ENCODE data around the gene ZCCHC8.
A peak's percentile ranks its signal among the peaks of the same experiment; 100 is the strongest.
"Not testable (repeated sequence)": the region's sequence is repeated elsewhere in the genome, so short reads cannot be mapped to it uniquely, and the experiment has no call there.

The ZCCHC8 gene

DNA sequence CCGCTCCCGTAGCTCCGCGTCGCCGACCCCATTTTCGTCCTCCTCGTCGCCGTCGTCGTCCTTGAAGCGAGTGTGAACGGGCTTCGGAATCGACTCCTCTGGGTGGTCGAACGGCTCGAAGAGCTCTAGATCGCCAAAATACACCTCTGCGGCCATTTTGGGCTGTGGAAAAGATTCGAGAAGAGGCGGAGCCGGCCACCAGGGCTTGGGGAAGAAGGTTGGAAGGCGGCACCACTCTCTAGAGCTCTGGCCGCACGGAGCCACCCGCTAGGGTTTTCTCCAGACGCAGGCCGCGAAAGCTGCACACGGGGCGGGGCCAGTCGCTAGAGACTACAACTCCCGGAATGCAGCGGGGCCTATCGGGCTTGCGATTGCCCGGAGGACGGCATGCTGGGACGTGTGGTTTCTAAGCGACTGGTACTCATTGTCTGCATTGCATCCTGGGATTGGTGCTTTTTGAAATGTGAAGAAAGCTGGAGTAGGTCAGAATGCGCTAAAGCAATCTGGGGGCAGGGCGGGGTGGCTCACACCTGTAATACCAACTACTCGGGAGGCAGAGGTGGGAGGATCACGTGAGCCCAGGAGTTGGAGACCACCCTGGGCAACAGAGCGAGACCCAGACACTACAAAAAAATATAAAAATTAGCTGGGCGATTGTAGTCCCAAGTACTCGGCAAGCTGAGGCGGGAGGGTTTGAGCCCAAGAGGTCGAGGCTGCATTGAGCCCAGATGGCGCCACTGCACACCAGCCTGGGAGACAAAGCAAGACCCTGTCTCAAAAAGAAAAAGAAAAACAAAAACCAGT is at the start of gene ZCCHC8:
Gene ZCCHC8, minus strand, starts transcription at position 248 of the 804 bp plus-strand sequence. Its CDS starts 92 bp downstream, at position 156.
- DNase-seq: peak; percentile 94 to 98

DNA sequence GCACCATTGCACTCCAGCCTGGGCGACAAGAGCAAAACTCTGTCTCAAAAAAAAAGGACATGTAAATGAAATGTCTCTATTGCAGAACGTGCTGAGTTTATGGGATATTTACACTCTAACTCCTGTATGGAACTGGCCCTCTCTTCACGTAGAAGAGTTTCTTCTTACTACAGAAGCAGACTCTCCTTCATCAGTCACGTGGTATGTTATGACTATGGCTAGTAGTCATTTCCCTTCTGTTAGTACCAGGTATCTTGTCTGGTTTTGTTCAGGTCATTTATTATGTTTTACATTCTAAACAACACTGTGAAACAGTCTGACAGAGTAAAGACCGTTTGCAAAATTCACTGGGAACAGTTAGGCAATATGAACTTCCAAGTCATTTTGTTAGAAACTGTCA is 46.6 kb upstream of the ZCCHC8 start:
- DNase-seq: no peak

- DNase-seq: no peak
These were observed 45.1 kb upstream of the ZCCHC8 start for GRCh38 chr12:122545855-122546254.

DNA sequence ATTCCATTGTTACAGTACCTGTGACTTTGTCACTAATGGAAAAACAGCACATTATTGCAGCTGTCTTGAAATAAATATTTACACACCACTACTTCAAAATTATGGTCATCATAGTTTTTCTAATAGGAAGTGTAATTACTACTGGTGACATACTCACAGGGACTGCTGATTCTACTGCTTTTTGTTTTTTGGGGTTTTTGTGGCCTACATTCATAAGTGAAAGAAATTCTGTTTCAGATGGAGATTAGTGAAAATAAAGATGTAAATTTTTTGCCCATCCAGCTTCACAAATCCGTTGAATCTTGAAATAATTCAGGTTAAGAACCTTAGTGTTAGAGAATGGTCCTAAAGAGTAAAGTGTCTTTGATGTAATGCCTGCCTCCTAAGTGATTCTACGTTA is 43.8 kb upstream of the ZCCHC8 start:
- DNase-seq: no peak

GRCh38 chr12:122538496-122538895 is 37.8 kb upstream of the ZCCHC8 start:
- no peak for DNase-seq

DNA sequence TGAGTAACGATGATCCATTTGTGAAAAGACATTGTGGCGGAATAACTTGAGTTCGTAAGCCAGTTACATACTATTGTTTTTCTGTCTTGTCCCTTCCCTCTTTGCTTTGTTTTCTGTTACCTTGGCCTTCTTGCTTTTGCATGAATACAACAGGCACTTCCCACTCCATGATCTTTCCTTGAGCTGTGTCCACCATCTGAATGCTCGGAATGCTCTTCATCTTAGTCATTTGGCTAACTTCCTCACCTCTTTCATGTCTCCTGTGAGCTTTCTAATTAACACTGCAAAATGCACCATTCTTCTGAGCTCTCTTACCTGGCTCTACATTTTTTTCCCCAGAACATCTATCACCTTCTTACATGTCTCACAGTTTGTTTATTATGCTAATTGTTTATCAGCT is 36.3 kb upstream of the ZCCHC8 start:
- DNase-seq: no peak

GRCh38 chr12:122533856-122534255 is 33.1 kb upstream of the ZCCHC8 start:
- no peak for DNase-seq

DNA sequence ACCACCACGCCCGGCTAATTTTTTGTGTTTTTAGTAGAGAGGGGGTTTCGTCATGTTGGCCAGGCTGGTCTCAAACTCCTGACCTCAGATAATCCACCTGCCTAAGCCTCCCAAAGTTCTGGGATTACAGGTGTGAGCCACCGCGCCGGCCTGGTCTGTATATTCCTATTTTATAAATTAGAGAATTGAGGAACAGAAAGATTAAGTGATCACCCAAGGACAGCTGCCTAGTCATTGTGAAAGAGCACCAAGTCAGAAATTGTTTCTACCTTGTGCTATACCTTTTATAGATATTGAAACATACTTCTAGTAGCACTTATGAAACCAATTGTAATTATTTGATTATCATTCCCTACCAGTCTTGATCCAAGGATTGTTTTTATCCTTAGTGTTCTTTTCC is 28.3 kb upstream of the ZCCHC8 start:
- DNase-seq: no peak

GRCh38 chr12:122528582-122528981 is 27.9 kb upstream of the ZCCHC8 start:
- no peak for DNase-seq

- peak; percentile 33 to 41 for DNase-seq
These were observed 26.8 kb upstream of the ZCCHC8 start for GRCh38 chr12:122527478-122527944.

DNA sequence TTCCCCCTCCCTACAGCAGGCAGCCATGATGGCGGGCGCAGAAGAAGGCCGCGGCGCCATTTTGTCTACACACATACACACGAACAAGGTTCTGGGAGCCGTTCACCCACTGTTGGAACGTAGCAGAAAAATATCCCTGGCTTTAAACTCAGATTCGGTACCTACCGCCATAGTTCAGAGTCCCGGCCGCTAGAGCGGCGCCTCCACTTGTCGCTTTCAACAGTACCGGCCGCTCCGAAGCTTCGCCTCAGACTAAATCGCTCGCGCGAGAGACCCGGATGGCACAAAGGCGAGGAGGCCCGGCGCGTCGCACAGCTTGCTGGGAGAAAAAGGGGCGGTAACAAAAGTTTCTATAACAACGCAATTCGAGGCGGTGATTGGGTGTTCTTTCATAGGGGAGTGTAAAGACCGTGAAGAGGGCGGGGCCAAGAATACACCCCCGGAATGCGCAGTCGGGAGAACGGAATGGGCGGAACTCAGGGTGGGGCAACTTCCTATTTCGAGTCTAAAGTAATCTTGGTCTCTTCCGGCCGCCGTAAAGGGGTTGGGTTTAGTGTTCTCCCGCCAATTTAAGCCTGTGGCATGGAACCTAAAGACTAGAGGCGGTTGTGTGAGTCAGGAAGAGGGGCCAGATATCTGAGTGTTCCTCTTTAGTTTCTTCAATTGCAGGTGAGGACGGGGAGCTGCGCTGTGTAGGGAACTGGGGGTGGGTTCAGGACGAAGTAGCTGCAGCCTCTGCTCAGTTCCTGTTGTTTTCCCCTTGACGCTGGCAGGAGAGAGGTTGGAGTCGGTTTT is 26.1 kb upstream of the ZCCHC8 start, which contains the start of the genes KNTC1 and RSRC2:
Gene KNTC1, plus strand, starts transcription at position 567 of the 795 bp plus-strand sequence. CDS start 2,815 bp downstream, outside the sequence.
Gene RSRC2, minus strand, starts transcription at position 254 of the 795 bp plus-strand sequence. Its CDS starts 83 bp downstream, at position 171.
- peak; percentile 99 for DNase-seq

- no peak for DNase-seq
These were observed 23.4 kb upstream of the ZCCHC8 start for GRCh38 chr12:122523846-122524718.

- no peak for DNase-seq
These were observed 22.5 kb upstream of the ZCCHC8 start for GRCh38 chr12:122523280-122523679.

- DNase-seq: no peak
These were observed 19.9 kb upstream of the ZCCHC8 start for GRCh38 chr12:122520676-122521075.

GRCh38 chr12:122519418-122519817 is 18.7 kb upstream of the ZCCHC8 start:
- no peak for DNase-seq

- no peak for DNase-seq
These were observed 18.2 kb upstream of the ZCCHC8 start for GRCh38 chr12:122518908-122519307.

- no peak for DNase-seq
These were observed 17.1 kb upstream of the ZCCHC8 start for GRCh38 chr12:122517877-122518276.

GRCh38 chr12:122516544-122517361 is 16.0 kb upstream of the ZCCHC8 start:
- no peak for DNase-seq

DNA sequence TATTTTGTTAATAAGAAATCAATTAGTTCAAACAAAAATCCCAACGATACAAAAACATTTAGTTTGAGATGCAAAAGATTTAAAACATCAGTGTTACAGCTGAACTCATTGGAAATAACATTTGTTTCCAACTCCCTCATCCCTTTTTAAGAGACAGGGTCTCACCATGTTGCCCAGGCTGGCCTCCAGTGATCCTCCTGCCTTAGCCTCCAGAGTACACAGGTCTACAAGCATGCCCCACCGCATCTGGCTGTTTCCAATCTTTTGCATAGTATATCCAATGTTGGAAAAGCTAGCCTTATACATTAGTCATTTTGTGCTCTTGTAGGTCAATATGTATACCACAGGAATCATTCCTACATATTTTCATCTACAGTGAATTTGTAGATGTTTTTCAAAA is 14.5 kb upstream of the ZCCHC8 start:
- no peak for DNase-seq

DNA sequence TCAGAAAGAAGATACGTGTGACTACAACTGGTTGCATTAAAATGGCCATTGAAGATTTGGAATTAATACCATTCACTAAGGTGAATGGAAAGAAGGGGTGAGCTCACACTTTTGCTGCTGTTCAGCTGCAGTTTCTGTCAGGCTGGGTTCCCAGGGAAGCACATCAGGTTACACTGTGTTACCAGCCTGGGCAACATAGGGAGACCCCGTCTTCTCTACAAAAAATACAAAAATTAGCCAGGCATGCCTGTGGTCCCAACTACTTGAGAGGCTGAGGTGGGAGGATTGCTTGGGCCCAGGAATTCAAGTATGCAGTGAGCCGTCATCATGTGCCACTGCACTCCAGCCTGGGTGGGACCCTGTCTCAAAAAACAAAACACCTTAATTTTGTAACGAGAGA is 12.9 kb upstream of the ZCCHC8 start:
- DNase-seq: no peak

DNA sequence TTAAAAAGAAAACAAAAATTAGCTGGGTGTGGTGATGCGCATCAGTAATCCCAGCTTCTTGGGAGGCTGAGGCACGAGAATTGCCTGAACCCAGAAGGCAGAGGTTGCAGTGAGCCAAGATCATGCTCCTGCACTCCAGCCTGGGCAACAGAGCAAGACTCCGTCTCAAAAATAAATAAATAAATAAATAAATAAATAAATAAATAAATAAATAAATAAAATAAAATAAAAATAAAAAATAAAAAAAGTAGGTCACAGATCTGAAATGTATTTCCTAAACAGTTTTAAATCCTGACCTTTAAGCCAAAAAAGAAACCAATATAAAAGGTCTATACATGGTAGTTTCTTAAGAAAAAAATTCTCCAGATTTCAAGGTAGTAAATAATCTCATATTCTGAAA is 12.3 kb upstream of the ZCCHC8 start:
- not testable (repeated sequence) for DNase-seq

DNA sequence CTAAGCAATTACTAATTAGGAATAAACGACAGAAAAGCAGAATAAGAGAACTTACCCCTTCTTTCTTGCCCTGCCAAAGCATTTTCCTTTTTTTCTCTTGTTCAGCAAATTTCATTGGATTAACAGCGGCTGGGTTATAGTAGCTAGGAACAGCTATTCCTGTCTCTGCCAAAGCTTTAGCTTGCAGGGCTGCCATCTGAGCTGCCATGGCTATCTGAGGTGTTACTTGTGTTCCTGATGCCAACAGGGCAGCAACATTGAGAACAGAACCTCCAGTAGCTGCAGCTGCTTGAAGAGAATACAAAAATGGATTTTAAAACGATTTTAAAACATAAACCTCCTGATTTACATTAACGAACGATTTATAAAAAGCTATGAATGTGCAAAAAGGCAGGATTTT is 7.4 kb upstream of the ZCCHC8 start:
- DNase-seq: no peak

All from NCI-H524 (cell line).